ENCODE results near the gene DPP8. TPM values are rescaled to one million over a fixed set of nuclear protein-coding genes. Genes with fewer than 3 reads are reported as not detected.

The DPP8 gene
- polyA plus RNA-seq, 2 of the 4 experiments (the other 2 are of a cell fraction), result 24.4 to 41.8 TPM

- CTCF ChIA-PET, result no interaction called here
- no peak overlapping the region for H3K4me2 ChIP-seq
- H3K4me3 ChIP-seq, result no peak overlapping the region
- DNase-seq (ENCODE audit: low read depth in 1 of 2, low spot score in 1 of 2) (peak in 1 of 2 experiments; percentile 53), FAIRE-seq (peak; percentile 72), ATAC-seq (peak in 1 of 2 experiments; percentile 7; a peak in 1 of 6 replicates)
- POLR2A ChIA-PET, result no interaction called here
- WGBS (ENCODE audit: missing lambda C conversion rate), result 86% methylated on average over 9 of the region's 9 CpGs
- TF ChIP-seq HOXB13 (CRISPR knock-in tag; IDR thresholded peaks at IDR 0.05; ENCODE audit: low read depth) (no peak), TFCP2L1 (CRISPR knock-in tag; IDR thresholded peaks at IDR 0.05) (no peak), ZC3H11A (IDR thresholded peaks at IDR 0.05) (no peak), HOXA7 (CRISPR knock-in tag; IDR thresholded peaks at IDR 0.05) (no peak), CHD2 (IDR thresholded peaks at IDR 0.05; ENCODE audit: low read length, partially characterized antibody) (no peak), CBX8 (IDR thresholded peaks at IDR 0.05) (no peak), ESRRA (IDR thresholded peaks at IDR 0.05; ENCODE audit: borderline replicate concordance, low read length) (no peak), GATA3 (IDR thresholded peaks at IDR 0.05; ENCODE audit: borderline replicate concordance) (no peak), EP300 (IDR thresholded peaks at IDR 0.05) (no peak), CBX2 (IDR thresholded peaks at IDR 0.05; ENCODE audit: borderline replicate concordance, low read depth) (no peak), HDAC2 (IDR thresholded peaks at IDR 0.05) (no peak), ZNF302 (CRISPR knock-in tag; IDR thresholded peaks at IDR 0.05) (no peak), HEYL (CRISPR knock-in tag; IDR thresholded peaks at IDR 0.05) (no peak), ATOH8 (CRISPR knock-in tag; IDR thresholded peaks at IDR 0.05; ENCODE audit: low read depth) (no peak), HMGXB4 (CRISPR knock-in tag; IDR thresholded peaks at IDR 0.05; ENCODE audit: borderline replicate concordance) (no peak), MAZ (IDR thresholded peaks at IDR 0.05; ENCODE audit: borderline replicate concordance, low read depth, low read length) (no peak), RAD21 (conservative IDR thresholded peaks at IDR 0.05 in 1 of 2, IDR thresholded peaks at IDR 0.05 in 1 of 2) (no peak), KDM5A (IDR thresholded peaks at IDR 0.05) (no peak)
- no peak overlapping the region for H3K27ac ChIP-seq
- peaks cover 26% of the 10 kb centered on the region for H3K4me1 ChIP-seq
- H3K9me3 ChIP-seq, result no peaks in the 10 kb centered on the region
These were observed 93.4 kb downstream of the DPP8 start for GRCh38 chr15:65423976-65424679.

GRCh38 chr15:65423150-65423975, 94.1 kb downstream of the DPP8 start:
- ATAC-seq, result no peak
- peaks cover 26% of the 10 kb centered on the region for H3K4me1 ChIP-seq
- peak overlapping the region; percentile 83 to 92 for H3K27ac ChIP-seq
- H3K4me2 ChIP-seq, result peak overlapping the region; percentile 88
- peak; percentile 1; the same call in 1 of the 3 replicates for TF ChIP-seq CTCF (IDR thresholded peaks at IDR 0.05)
- no peak for TF ChIP-seq RARB (CRISPR knock-in tag; IDR thresholded peaks at IDR 0.05)
- H3K4me3 ChIP-seq, result peak overlapping the region; percentile 74
- CTCF ChIA-PET, result interaction anchor here (1.3 to 11.6 kb wide), 3 partner anchors 10 to 104 kb away, joined by 3 to 256 read pairs (median 10); no protein-coding TSS in a partner anchor
- POLR2A ChIA-PET, result no interaction called here
- FAIRE-seq, result no peak
- WGBS (ENCODE audit: missing lambda C conversion rate), result 31% methylated on average over 28 of the region's 28 CpGs
- H3K9me3 ChIP-seq, result no peaks in the 10 kb centered on the region
- no peak for DNase-seq (ENCODE audit: low read depth in 1 of 2, low spot score in 1 of 2)

Data from A549 (cell line).